ENCODE data around the gene MED7.

The MED7 gene

GRCh38 chr5:157164521-157164920, 21.9 kb upstream of the MED7 start:
- DNase-seq (ENCODE audit: low spot score): no peak

GRCh38 chr5:157162919-157163510, 20.4 kb upstream of the MED7 start:
- no peak for DNase-seq (ENCODE audit: low spot score)

- no peak for DNase-seq (ENCODE audit: low spot score)
These were observed 19.3 kb upstream of the MED7 start for GRCh38 chr5:157161996-157162395.

GRCh38 chr5:157160001-157160400, 17.3 kb upstream of the MED7 start:
- no peak for DNase-seq (ENCODE audit: low spot score)

GRCh38 chr5:157159209-157159751, 16.6 kb upstream of the MED7 start:
- no peak for DNase-seq (ENCODE audit: low spot score)

- DNase-seq (ENCODE audit: low spot score): no peak
These were observed 14.7 kb upstream of the MED7 start for GRCh38 chr5:157157293-157157891.

GRCh38 chr5:157155297-157155696, 12.6 kb upstream of the MED7 start:
- DNase-seq (ENCODE audit: low spot score): no peak

- no peak for DNase-seq (ENCODE audit: low spot score)
These were observed 8.3 kb upstream of the MED7 start for GRCh38 chr5:157150995-157151394.

GRCh38 chr5:157148734-157149615, 6.3 kb upstream of the MED7 start:
- DNase-seq (ENCODE audit: low spot score): peak; percentile 56

- peak; percentile 30 for DNase-seq (ENCODE audit: low spot score)
These were observed 684 bp upstream of the MED7 start for GRCh38 chr5:157143127-157143971.

- DNase-seq (ENCODE audit: low spot score): no peak
These were observed 5.0 kb downstream of the MED7 start for GRCh38 chr5:157137691-157138090.

- no peak for DNase-seq (ENCODE audit: low spot score)
These were observed 10.4 kb downstream of the MED7 start for GRCh38 chr5:157132281-157132612.

GRCh38 chr5:157130925-157131324, 11.7 kb downstream of the MED7 start:
- DNase-seq (ENCODE audit: low spot score): no peak

GRCh38 chr5:157121709-157122108, 21.0 kb downstream of the MED7 start:
- DNase-seq (ENCODE audit: low spot score): no peak

GRCh38 chr5:157120102-157120501, 22.6 kb downstream of the MED7 start:
- DNase-seq (ENCODE audit: low spot score): no peak

- DNase-seq (ENCODE audit: low spot score): no peak
These were observed 26.1 kb downstream of the MED7 start for GRCh38 chr5:157116483-157116954.

GRCh38 chr5:157115502-157115901, 27.2 kb downstream of the MED7 start:
- no peak for DNase-seq (ENCODE audit: low spot score)

GRCh38 chr5:157115012-157115411, 27.7 kb downstream of the MED7 start:
- DNase-seq (ENCODE audit: low spot score): no peak

GRCh38 chr5:157113002-157113401, 29.7 kb downstream of the MED7 start:
- DNase-seq (ENCODE audit: low spot score): no peak

GRCh38 chr5:157109744-157110143, 32.9 kb downstream of the MED7 start:
- DNase-seq (ENCODE audit: low spot score): no peak

- DNase-seq (ENCODE audit: low spot score): no peak
These were observed 33.7 kb downstream of the MED7 start, which contains the start of gene HAVCR2 for GRCh38 chr5:157108976-157109375. TSS of gene HAVCR2 (minus strand) at chr5:157109044. CDS start at chr5:157108983, 61 bp downstream.

Measured in SK-N-DZ (cell line).